Measurements from ENCODE around the gene ARHGEF25.

Gene ARHGEF25

GRCh38 chr12:57579677-57580465 lies 31.4 kb upstream of the ARHGEF25 start (continued):
- TF ChIP-seq ZNF518A (tag by site-specific recombination; conservative IDR thresholded peaks at IDR 0.05; ENCODE audit: low read depth) (no peak), ZNF670 (tag by site-specific recombination; IDR thresholded peaks at IDR 0.05; ENCODE audit: low read depth) (no peak), ZNF132 (tag by site-specific recombination; IDR thresholded peaks at IDR 0.05; ENCODE audit: borderline replicate concordance) (no peak), ZNF777 (tag by site-specific recombination; IDR thresholded peaks at IDR 0.05; ENCODE audit: borderline replicate concordance) (no peak), MYNN (tag by site-specific recombination; IDR thresholded peaks at IDR 0.05; ENCODE audit: borderline replicate concordance) (no peak), REPIN1 (tag by site-specific recombination; IDR thresholded peaks at IDR 0.05; ENCODE audit: low read depth) (no peak), ZNF639 (tag by site-specific recombination; IDR thresholded peaks at IDR 0.05) (no peak), RBAK (tag by site-specific recombination; IDR thresholded peaks at IDR 0.05) (no peak), ZNF23 (tag by site-specific recombination; IDR thresholded peaks at IDR 0.05; ENCODE audit: borderline replicate concordance) (no peak), ZNF768 (tag by site-specific recombination; IDR thresholded peaks at IDR 0.05) (no peak), ZNF114 (tag by site-specific recombination; IDR thresholded peaks at IDR 0.05) (no peak)

GRCh38 chr12:57580466-57580795 lies 30.8 kb upstream of the ARHGEF25 start:
- TF ChIP-seq ZNF366 (tag by site-specific recombination; conservative IDR thresholded peaks at IDR 0.05): no peak
- TF ChIP-seq ZNF654 (tag by site-specific recombination; IDR thresholded peaks at IDR 0.05; ENCODE audit: low read depth): no peak
- TF ChIP-seq HOXD13 (CRISPR knock-in tag; IDR thresholded peaks at IDR 0.05; ENCODE audit: borderline replicate concordance): no peak
- Histone ChIP-seq H3K36me3 (ENCODE audit: control insufficient read depth in 2 of 2, insufficient read depth in 1 of 2, low read length in 2 of 2) (peaks cover 8 to 62% of the 10 kb centered on the region in 2 experiments; a peak in 2 of 3 replicates), H3K4me3 (ENCODE audit: low read depth, low read length) (no peak overlapping the region), H3K9me3 (ENCODE audit: control insufficient read depth, insufficient read depth, low read depth, low read length) (no peaks in the 10 kb centered on the region), H3K27ac (ENCODE audit: extremely low read depth, low read depth, low read length) (no peak overlapping the region), H3K4me1 (ENCODE audit: control insufficient read depth, insufficient read depth, low read length) (no peaks in the 10 kb centered on the region)
- ChIA-PET CTCF (interaction anchor here (0.9 to 6.6 kb wide), 6 partner anchors 9 to 156 kb away, joined by 3 to 113 read pairs (median 4); no protein-coding TSS in a partner anchor), POLR2A (interaction anchor here (1.3 kb wide), 1 partner anchor 11 kb away, joined by 3 read pairs; the partner anchor contains the start of gene PIP4K2C)

- H3K27ac ChIP-seq (ENCODE audit: extremely low read depth, low read depth, low read length): no peak overlapping the region
- H3K4me3 ChIP-seq (ENCODE audit: low read depth, low read length): no peak overlapping the region
- H3K36me3 ChIP-seq (ENCODE audit: control insufficient read depth in 2 of 2, insufficient read depth in 1 of 2, low read length in 2 of 2): peaks cover 6 to 48% of the 10 kb centered on the region in 2 experiments; a peak in 2 of 3 replicates
- POLR2A ChIA-PET: interaction anchor here (0.6 kb wide), 1 partner anchor 11 kb away, joined by 4 read pairs; no protein-coding TSS in a partner anchor
- H3K4me1 ChIP-seq (ENCODE audit: control insufficient read depth, insufficient read depth, low read length): no peaks in the 10 kb centered on the region
- no peaks in the 10 kb centered on the region for H3K9me3 ChIP-seq (ENCODE audit: control insufficient read depth, insufficient read depth, low read depth, low read length)
- TF ChIP-seq ZNF664 (tag by site-specific recombination; IDR thresholded peaks at IDR 0.05): no peak
- TF ChIP-seq ZNF677 (tag by site-specific recombination; IDR thresholded peaks at IDR 0.05): no peak
- CTCF ChIA-PET: interaction anchor here (0.6 to 6.6 kb wide), 16 partner anchors 10 to 890 kb away, joined by 3 to 113 read pairs (median 5); partner anchors contain the start of genes B4GALNT1 and MBD6
Measured at GRCh38 chr12:57581802-57582201, 29.4 kb upstream of the ARHGEF25 start.

Measured in HEK293 (cell line).